BLaER1 (cell line): ENCODE data around the gene PYY.
"Not testable (repeated sequence)": the region's sequence is repeated elsewhere in the genome, so short reads cannot be mapped to it uniquely, and the experiment has no call there.

Source experiments
- H3K27ac ChIP-seq: shearing (Covaris generic); formaldehyde crosslinking; 2 replicates; pipeline ENCODE4 v1.8.1; 2022
- H3K27me3 ChIP-seq: shearing (Covaris generic); formaldehyde crosslinking; 2 replicates; pipeline ENCODE4 v1.8.1; 2022
- H3K36me3 ChIP-seq: shearing (Covaris generic); formaldehyde crosslinking; 2 replicates; pipeline ENCODE4 v1.8.1; 2022
- H3K4me1 ChIP-seq: shearing (Covaris generic); formaldehyde crosslinking; 2 replicates; pipeline ENCODE4 v1.8.1; 2022
- H3K4me2 ChIP-seq: shearing (Covaris generic); formaldehyde crosslinking; 2 replicates; pipeline ENCODE4 v1.8.1; 2022
- H3K4me3 ChIP-seq: shearing (Covaris generic); formaldehyde crosslinking; 2 replicates; pipeline ENCODE4 v1.8.1; 2022
- H3K9ac ChIP-seq: shearing (Covaris generic); formaldehyde crosslinking; 2 replicates; pipeline ENCODE4 v1.8.1; 2022
- H3K9me3 ChIP-seq: shearing (Covaris generic); formaldehyde crosslinking; 2 replicates; pipeline ENCODE4 v1.8.1; 2022
- H4K20me1 ChIP-seq: shearing (Covaris generic); formaldehyde crosslinking; 2 replicates; pipeline ENCODE4 v1.8.1; 2022
- Cebpa-rat ChIP-seq: shearing (Covaris generic); IDR thresholded peaks from 2 replicates; pipeline ENCODE4 v1.8.1; 2022

Gene PYY

DNA sequence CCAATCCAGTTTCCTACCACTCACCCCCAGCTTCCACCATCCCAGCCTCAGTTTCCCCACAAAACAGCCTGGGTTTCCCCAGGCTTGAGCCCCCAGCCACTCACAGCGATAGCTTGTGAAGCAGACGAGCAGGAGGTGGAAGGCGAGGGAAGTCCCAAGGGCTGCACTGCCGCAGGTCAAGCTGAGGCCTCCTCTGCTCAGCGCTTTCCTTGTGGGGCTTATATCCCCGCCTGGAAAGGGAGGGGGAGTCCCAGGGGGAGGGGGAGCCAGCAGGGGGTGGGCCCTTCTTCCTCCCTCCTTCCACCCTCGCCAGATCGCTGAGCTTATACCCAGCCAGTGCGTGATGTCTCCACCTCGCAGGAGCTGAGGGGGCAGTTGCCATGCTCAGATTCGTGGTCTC is at the start of gene PYY:
Gene PYY, minus strand, starts transcription at position 195 of the 400 bp plus-strand sequence. CDS start 457 bp downstream, outside the sequence.
- H3K4me1 ChIP-seq: peaks cover 43% of the 10 kb centered on the region
- H3K4me3 ChIP-seq: no peak within 1 kb of the TSS
- no peaks in the 10 kb centered on the region for H3K9me3 ChIP-seq
- H3K9ac ChIP-seq: no peak within 1 kb of the TSS
- peak within 1 kb of the TSS; percentile 45 for H3K4me2 ChIP-seq
- H3K27me3 ChIP-seq: peaks cover 40% of the 10 kb centered on the region
- TF ChIP-seq Cebpa-rat: no peak
- H4K20me1 ChIP-seq: no peaks in the 10 kb centered on the region
- H3K36me3 ChIP-seq: no peaks in the 10 kb centered on the region
- H3K27ac ChIP-seq: no peak within 1 kb of the TSS

GRCh38 chr17:44002141-44002848 is 48.6 kb upstream of the PYY start:
- no peak overlapping the region for H3K4me3 ChIP-seq
- H3K4me2 ChIP-seq: no peak overlapping the region
- no peak overlapping the region for H3K27ac ChIP-seq
- no peaks in the 10 kb centered on the region for H3K9me3 ChIP-seq
- H4K20me1 ChIP-seq: peaks cover 23% of the 10 kb centered on the region
- H3K27me3 ChIP-seq: peaks cover 66% of the 10 kb centered on the region
- H3K4me1 ChIP-seq: peaks cover 17% of the 10 kb centered on the region
- no peak for TF ChIP-seq Cebpa-rat
- H3K36me3 ChIP-seq: no peaks in the 10 kb centered on the region
- H3K9ac ChIP-seq: no peak overlapping the region

GRCh38 chr17:44001461-44001920 is 47.8 kb upstream of the PYY start:
- Histone ChIP-seq H3K4me3 (no peak overlapping the region), H3K4me2 (no peak overlapping the region), H3K4me1 (peaks cover 13% of the 10 kb centered on the region), H3K27me3 (peaks cover 58% of the 10 kb centered on the region), H3K9me3 (no peaks in the 10 kb centered on the region), H3K9ac (no peak overlapping the region), H4K20me1 (peaks cover 22% of the 10 kb centered on the region), H3K36me3 (no peaks in the 10 kb centered on the region), H3K27ac (no peak overlapping the region)
- no peak for TF ChIP-seq Cebpa-rat

DNA sequence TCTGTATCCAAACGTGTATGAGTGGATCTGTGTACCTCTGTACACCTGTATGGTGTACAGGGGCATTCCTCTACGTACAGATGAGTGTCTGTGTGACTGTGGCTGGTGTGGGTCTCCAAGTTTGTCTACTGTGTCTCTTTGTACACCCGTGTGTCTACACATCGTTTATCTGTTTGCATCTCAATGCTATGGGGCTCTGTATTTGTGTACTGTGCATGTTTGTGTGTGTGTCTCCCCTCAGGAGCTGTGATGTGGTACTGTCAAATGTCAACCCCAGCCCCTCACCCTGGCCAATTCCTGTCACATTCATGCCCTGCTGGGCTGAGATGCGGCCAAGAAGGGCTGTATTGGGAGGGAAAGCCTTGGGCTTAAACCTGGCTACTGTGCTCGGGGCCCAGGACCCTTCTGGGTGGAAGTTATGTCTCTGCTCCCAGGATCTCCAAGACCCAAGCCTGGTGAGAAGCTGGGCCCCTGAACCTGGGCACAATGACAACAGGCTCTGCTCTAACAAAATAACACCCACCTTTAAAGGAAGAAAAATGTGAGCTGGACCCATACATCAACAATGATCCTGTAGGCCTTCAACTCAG is 47.2 kb upstream of the PYY start:
- Histone ChIP-seq H3K27ac (no peak overlapping the region), H3K4me3 (no peak overlapping the region), H3K27me3 (peaks cover 58% of the 10 kb centered on the region), H3K4me2 (no peak overlapping the region), H3K36me3 (no peaks in the 10 kb centered on the region), H4K20me1 (peaks cover 17% of the 10 kb centered on the region), H3K4me1 (peaks cover 8% of the 10 kb centered on the region; the same call in 1 of the 2 replicates), H3K9me3 (no peaks in the 10 kb centered on the region), H3K9ac (no peak overlapping the region)
- TF ChIP-seq Cebpa-rat: no peak

GRCh38 chr17:44000141-44000860 is 46.6 kb upstream of the PYY start:
- no peak overlapping the region for H3K4me2 ChIP-seq
- no peak for TF ChIP-seq Cebpa-rat
- no peaks in the 10 kb centered on the region for H3K9me3 ChIP-seq
- peaks cover 53% of the 10 kb centered on the region for H3K27me3 ChIP-seq
- H3K9ac ChIP-seq: no peak overlapping the region
- H3K4me1 ChIP-seq: peaks cover 7% of the 10 kb centered on the region; the same call in 1 of the 2 replicates
- no peaks in the 10 kb centered on the region for H3K36me3 ChIP-seq
- peaks cover 10% of the 10 kb centered on the region for H4K20me1 ChIP-seq
- H3K4me3 ChIP-seq: no peak overlapping the region
- H3K27ac ChIP-seq: no peak overlapping the region

DNA sequence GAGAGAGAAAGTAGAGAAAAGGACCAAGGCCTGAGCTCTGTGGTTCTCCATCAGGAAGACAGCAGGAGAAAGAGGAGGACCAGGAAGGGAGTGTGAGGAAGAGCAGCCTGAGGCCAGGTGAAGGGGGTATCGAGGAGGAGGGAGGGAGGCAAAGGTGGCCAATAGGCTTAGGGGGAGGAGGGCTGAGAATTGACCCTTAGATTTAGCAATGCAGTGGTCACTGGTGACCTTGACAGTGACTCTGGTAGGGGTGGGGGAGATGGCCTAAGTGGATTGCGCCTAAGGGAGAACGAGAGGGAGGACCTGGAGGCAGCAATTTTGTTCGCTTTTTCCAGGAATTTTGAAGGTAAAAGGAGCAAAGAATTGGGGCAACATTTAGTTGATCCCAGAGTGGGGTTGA is 45.3 kb upstream of the PYY start:
- no peaks in the 10 kb centered on the region for H3K36me3 ChIP-seq
- no peaks in the 10 kb centered on the region for H4K20me1 ChIP-seq
- no peak overlapping the region for H3K27ac ChIP-seq
- H3K9ac ChIP-seq: no peak overlapping the region
- peaks cover 53% of the 10 kb centered on the region for H3K27me3 ChIP-seq
- H3K4me1 ChIP-seq: no peaks in the 10 kb centered on the region
- no peak overlapping the region for H3K4me3 ChIP-seq
- H3K9me3 ChIP-seq: no peaks in the 10 kb centered on the region
- no peak overlapping the region for H3K4me2 ChIP-seq
- no peak for TF ChIP-seq Cebpa-rat

- TF ChIP-seq Cebpa-rat: no peak
Observed at GRCh38 chr17:43998552-43998951, 44.8 kb upstream of the PYY start.

DNA sequence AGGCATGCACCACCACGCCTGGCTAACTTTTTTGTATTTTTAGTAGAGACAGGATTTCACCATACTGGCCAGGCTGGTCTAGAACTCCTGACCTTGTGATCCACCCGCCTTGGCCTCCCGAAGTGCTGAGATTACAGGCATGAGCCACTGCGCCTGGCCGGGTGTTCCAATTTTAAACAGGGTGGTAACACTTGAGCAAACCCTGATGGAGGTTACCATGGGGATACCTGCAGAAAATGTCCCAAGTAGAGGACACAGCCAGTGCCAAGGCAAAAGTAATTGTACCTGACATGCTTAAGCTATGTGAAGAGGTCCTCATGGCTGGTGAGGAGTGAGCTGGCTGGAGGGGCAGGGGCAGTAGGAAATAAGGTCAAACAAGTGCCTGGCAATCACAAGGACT is 43.4 kb upstream of the PYY start:
- H3K27me3 ChIP-seq: peaks cover 38% of the 10 kb centered on the region
- H3K36me3 ChIP-seq, H3K27ac ChIP-seq, H3K4me3 ChIP-seq, H3K4me2 ChIP-seq, H4K20me1 ChIP-seq, H3K9ac ChIP-seq, H3K9me3 ChIP-seq, H3K4me1 ChIP-seq: not testable (repeated sequence)

More at GRCh38 chr17:43998552-43998951, 44.8 kb upstream of the PYY start:
- Histone ChIP-seq H3K4me1 (no peaks in the 10 kb centered on the region), H3K27me3 (peaks cover 52% of the 10 kb centered on the region), H3K9me3 (no peaks in the 10 kb centered on the region), H3K27ac (no peak overlapping the region), H3K4me2 (no peak overlapping the region), H4K20me1 (no peaks in the 10 kb centered on the region), H3K36me3 (no peaks in the 10 kb centered on the region), H3K9ac (no peak overlapping the region), H3K4me3 (no peak overlapping the region)

DNA sequence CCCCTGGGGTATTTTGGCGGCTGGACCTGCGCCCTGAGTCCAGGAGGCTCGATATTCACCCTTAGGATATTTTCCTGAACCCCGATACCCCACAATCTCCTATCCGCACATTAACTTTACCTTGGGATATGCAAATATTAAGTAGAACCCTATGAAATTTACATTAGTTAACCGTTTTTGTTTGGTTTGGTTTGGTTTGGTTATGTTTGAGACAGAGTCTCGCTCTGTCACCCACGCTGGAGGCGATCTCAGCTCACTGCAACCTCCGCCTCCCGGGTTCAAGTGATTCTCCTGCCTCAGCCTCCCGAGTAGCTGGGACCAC is 41.4 kb upstream of the PYY start:
- Histone ChIP-seq H3K4me3 (peak overlapping the region; percentile 44; the same call in 1 of the 2 replicates), H3K9me3 (no peaks in the 10 kb centered on the region), H3K9ac (no peak overlapping the region), H3K36me3 (no peaks in the 10 kb centered on the region), H3K4me1 (no peaks in the 10 kb centered on the region), H3K4me2 (peak overlapping the region; percentile 60), H3K27ac (no peak overlapping the region), H4K20me1 (no peaks in the 10 kb centered on the region), H3K27me3 (peaks cover 23% of the 10 kb centered on the region)
- TF ChIP-seq Cebpa-rat: no peak
